ENCODE measurements around the gene SLC41A2.
"Not testable (repeated sequence)": the region's sequence is repeated elsewhere in the genome, so short reads cannot be mapped to it uniquely, and the experiment has no call there.

- TF ChIP-seq CTCF (IDR thresholded peaks at IDR 0.05 in 8 of 11, conservative IDR thresholded peaks at IDR 0.05 in 3 of 11); POLR2A (IDR thresholded peaks at IDR 0.05): not testable (repeated sequence)
These were observed 14.7 kb downstream of the SLC41A2 start for GRCh38 chr12:104943401-104943800.

Data from spleen (tissue), 7 donors.